ENCODE results near the gene TRPV3. TPM values are rescaled to one million over a fixed set of nuclear protein-coding genes. Genes with fewer than 3 reads are reported as not detected.

TRPV3 gene
- total and polyA plus RNA-seq, 4 donors: 0.10 to 0.91 (median 0.33) TPM

- H3K27me3 ChIP-seq (ENCODE audit: control insufficient read depth in 3 of 3, insufficient read depth in 3 of 3, low read length in 2 of 3): no peaks in the 10 kb centered on the region
- H3K9ac ChIP-seq (ENCODE audit: insufficient read depth in 1 of 2, low read length in 2 of 2): no peak overlapping the region
- H3K36me3 ChIP-seq (ENCODE audit: control insufficient read depth in 4 of 4, insufficient read depth in 4 of 4, low read length in 4 of 4): no peaks in the 10 kb centered on the region
- H3K4me3 ChIP-seq: no peak overlapping the region
- TF ChIP-seq, protein P1, sequence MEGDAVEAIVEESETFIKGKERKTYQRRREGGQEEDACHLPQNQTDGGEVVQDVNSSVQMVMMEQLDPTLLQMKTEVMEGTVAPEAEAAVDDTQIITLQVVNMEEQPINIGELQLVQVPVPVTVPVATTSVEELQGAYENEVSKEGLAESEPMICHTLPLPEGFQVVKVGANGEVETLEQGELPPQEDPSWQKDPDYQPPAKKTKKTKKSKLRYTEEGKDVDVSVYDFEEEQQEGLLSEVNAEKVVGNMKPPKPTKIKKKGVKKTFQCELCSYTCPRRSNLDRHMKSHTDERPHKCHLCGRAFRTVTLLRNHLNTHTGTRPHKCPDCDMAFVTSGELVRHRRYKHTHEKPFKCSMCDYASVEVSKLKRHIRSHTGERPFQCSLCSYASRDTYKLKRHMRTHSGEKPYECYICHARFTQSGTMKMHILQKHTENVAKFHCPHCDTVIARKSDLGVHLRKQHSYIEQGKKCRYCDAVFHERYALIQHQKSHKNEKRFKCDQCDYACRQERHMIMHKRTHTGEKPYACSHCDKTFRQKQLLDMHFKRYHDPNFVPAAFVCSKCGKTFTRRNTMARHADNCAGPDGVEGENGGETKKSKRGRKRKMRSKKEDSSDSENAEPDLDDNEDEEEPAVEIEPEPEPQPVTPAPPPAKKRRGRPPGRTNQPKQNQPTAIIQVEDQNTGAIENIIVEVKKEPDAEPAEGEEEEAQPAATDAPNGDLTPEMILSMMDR (IDR thresholded peaks at IDR 0.05; ENCODE audit: control extremely low read depth, extremely low read depth): no peak
- no peaks in the 10 kb centered on the region for H3K4me1 ChIP-seq (ENCODE audit: control insufficient read depth in 5 of 5, insufficient read depth in 5 of 5, low read length in 5 of 5)
- DNase-seq (no peak), ATAC-seq (ENCODE audit: insufficient read depth, low FRiP score) (no peak)
- 82 to 83% methylated on average over 6 of the region's 6 CpGs for WGBS, 2 donors
- no peak overlapping the region for H3K27ac ChIP-seq (ENCODE audit: low read depth in 1 of 2, low read length in 1 of 2)
- no peaks in the 10 kb centered on the region for H3K9me3 ChIP-seq (ENCODE audit: control insufficient read depth in 4 of 4, insufficient read depth in 3 of 4, low read length in 3 of 4)
These were observed 6.4 kb downstream of the TRPV3 start for GRCh38 chr17:3551189-3551588.

- Histone ChIP-seq H3K9ac (ENCODE audit: insufficient read depth in 1 of 2, low read length in 2 of 2) (no peak overlapping the region), H3K4me3 (no peak overlapping the region), H3K9me3 (ENCODE audit: control insufficient read depth in 4 of 4, insufficient read depth in 3 of 4, low read length in 3 of 4) (no peaks in the 10 kb centered on the region), H3K27ac (ENCODE audit: low read depth in 1 of 2, low read length in 1 of 2) (no peak overlapping the region), H3K36me3 (ENCODE audit: control insufficient read depth in 4 of 4, insufficient read depth in 4 of 4, low read length in 4 of 4) (no peaks in the 10 kb centered on the region), H3K4me1 (ENCODE audit: control insufficient read depth in 5 of 5, insufficient read depth in 5 of 5, low read length in 5 of 5) (no peaks in the 10 kb centered on the region), H3K27me3 (ENCODE audit: control insufficient read depth in 3 of 3, insufficient read depth in 3 of 3, low read length in 2 of 3) (no peaks in the 10 kb centered on the region)
- TF ChIP-seq, protein P1 (IDR thresholded peaks at IDR 0.05; ENCODE audit: control extremely low read depth, extremely low read depth): no peak
- ATAC-seq (ENCODE audit: insufficient read depth, low FRiP score) (no peak), DNase-seq (no peak)
- 92 to 96% methylated on average over 2 of the region's 2 CpGs for WGBS, 2 donors
These were observed 7.9 kb downstream of the TRPV3 start for GRCh38 chr17:3549610-3550162.

DNA sequence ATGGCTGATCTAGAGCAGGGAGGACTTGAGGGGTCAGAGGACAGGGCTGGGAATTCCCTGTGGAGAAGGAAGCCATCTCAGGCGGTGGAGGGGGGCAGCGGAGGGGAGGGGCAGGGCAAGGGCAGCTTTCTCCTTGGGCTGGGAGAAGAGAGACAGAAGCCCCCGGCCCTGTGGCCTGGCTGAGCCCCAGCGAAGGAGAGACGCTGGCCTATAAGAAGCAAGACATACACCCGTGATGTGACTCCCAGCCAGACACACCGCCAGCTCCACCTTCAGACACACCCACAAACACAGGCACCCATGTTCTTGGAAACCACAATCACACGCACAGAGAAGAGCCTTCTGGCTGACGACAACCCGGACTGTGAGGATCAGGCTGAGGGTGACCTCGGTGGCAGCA, 10.0 kb downstream of the TRPV3 start:
- H3K9ac ChIP-seq (ENCODE audit: insufficient read depth in 1 of 2, low read length in 2 of 2): no peak overlapping the region
- peaks cover 0 to 4% (median 2%) of the 10 kb centered on the region in 5 donors for H3K4me1 ChIP-seq (ENCODE audit: control insufficient read depth in 5 of 5, insufficient read depth in 5 of 5, low read length in 5 of 5)
- no peak overlapping the region for H3K4me3 ChIP-seq
- H3K36me3 ChIP-seq (ENCODE audit: control insufficient read depth in 4 of 4, insufficient read depth in 4 of 4, low read length in 4 of 4): no peaks in the 10 kb centered on the region
- no peaks in the 10 kb centered on the region for H3K27me3 ChIP-seq (ENCODE audit: control insufficient read depth in 3 of 3, insufficient read depth in 3 of 3, low read length in 2 of 3)
- DNase-seq: no peak
- 73 to 77% methylated on average over 11 of the region's 11 CpGs for WGBS, 2 donors
- no peak overlapping the region for H3K27ac ChIP-seq (ENCODE audit: low read depth in 1 of 2, low read length in 1 of 2)
- ATAC-seq (ENCODE audit: insufficient read depth, low FRiP score): no peak
- H3K9me3 ChIP-seq (ENCODE audit: control insufficient read depth in 4 of 4, insufficient read depth in 3 of 4, low read length in 3 of 4): no peaks in the 10 kb centered on the region
- TF ChIP-seq, protein P1 (IDR thresholded peaks at IDR 0.05; ENCODE audit: control extremely low read depth, extremely low read depth): no peak

GRCh38 chr17:3546997-3547396, 10.6 kb downstream of the TRPV3 start:
- WGBS, 2 donors: 91 to 96% methylated on average over 8 of the region's 8 CpGs
- DNase-seq (no peak), ATAC-seq (ENCODE audit: insufficient read depth, low FRiP score) (no peak)
- no peaks in the 10 kb centered on the region for H3K9me3 ChIP-seq (ENCODE audit: control insufficient read depth in 4 of 4, insufficient read depth in 3 of 4, low read length in 3 of 4)
- no peak overlapping the region for H3K4me3 ChIP-seq
- H3K36me3 ChIP-seq (ENCODE audit: control insufficient read depth in 4 of 4, insufficient read depth in 4 of 4, low read length in 4 of 4): no peaks in the 10 kb centered on the region
- TF ChIP-seq, protein P1 (IDR thresholded peaks at IDR 0.05; ENCODE audit: control extremely low read depth, extremely low read depth): no peak
- H3K9ac ChIP-seq (ENCODE audit: insufficient read depth in 1 of 2, low read length in 2 of 2): no peak overlapping the region
- H3K27ac ChIP-seq (ENCODE audit: low read depth in 1 of 2, low read length in 1 of 2): no peak overlapping the region
- no peaks in the 10 kb centered on the region for H3K27me3 ChIP-seq (ENCODE audit: control insufficient read depth in 3 of 3, insufficient read depth in 3 of 3, low read length in 2 of 3)
- H3K4me1 ChIP-seq (ENCODE audit: control insufficient read depth in 5 of 5, insufficient read depth in 5 of 5, low read length in 5 of 5): peaks cover 0 to 4% (median 2%) of the 10 kb centered on the region in 5 donors
